HEK293T (cell line): ENCODE results near the gene SPDYE2B.
"Not testable (repeated sequence)": the region's sequence is repeated elsewhere in the genome, so short reads cannot be mapped to it uniquely, and the experiment has no call there.

Source experiments
- ARNT ChIP-seq: fragments of 450-650 bp; IDR thresholded peaks from 2 replicates; pipeline ENCODE4 v1.6.1; 2017; ENCODE audit warnings: mild to moderate bottlenecking
- BHLHE40 ChIP-seq: fragments of 450-650 bp; IDR thresholded peaks from 2 replicates; pipeline ENCODE4 v1.6.1; 2016; ENCODE audit warnings: mild to moderate bottlenecking, moderate library complexity, borderline replicate concordance
- ELF4 ChIP-seq: fragments of 450-650 bp; IDR thresholded peaks from 2 replicates; pipeline ENCODE4 v1.6.1; 2017; ENCODE audit warnings: antibody characterized with exemption
- FOXA1 ChIP-seq: fragments of 450-650 bp; IDR thresholded peaks from 2 replicates; pipeline ENCODE4 v1.6.1; 2016; ENCODE audit warnings: mild to moderate bottlenecking
- FOXK2 ChIP-seq: fragments of 450-650 bp; IDR thresholded peaks from 2 replicates; pipeline ENCODE4 v1.6.1; 2016; ENCODE audit warnings: mild to moderate bottlenecking
- FOXM1 ChIP-seq: fragments of 450-650 bp; IDR thresholded peaks from 2 replicates; pipeline ENCODE4 v1.6.1; 2017; ENCODE audit warnings: mild to moderate bottlenecking, borderline replicate concordance
- HDGF ChIP-seq: fragments of 450-650 bp; IDR thresholded peaks from 2 replicates; pipeline ENCODE4 v1.6.1; 2017; ENCODE audit warnings: antibody characterized with exemption, borderline replicate concordance
- L3MBTL2 ChIP-seq: fragments of 450-650 bp; conservative IDR thresholded peaks from 2 replicates; pipeline ENCODE4 v1.6.1; 2016; ENCODE audit warnings: mild to moderate bottlenecking
- NFRKB ChIP-seq: fragments of 450-650 bp; IDR thresholded peaks from 2 replicates; pipeline ENCODE4 v1.6.1; 2016; ENCODE audit warnings: mild to moderate bottlenecking, moderate library complexity
- SP1 ChIP-seq: fragments of 450-650 bp; IDR thresholded peaks from 2 replicates; pipeline ENCODE4 v1.6.1; 2017
- SUZ12 ChIP-seq: fragments of 450-650 bp; IDR thresholded peaks from 2 replicates; pipeline ENCODE4 v1.6.1; 2016; ENCODE audit warnings: mild to moderate bottlenecking
- TARDBP ChIP-seq: fragments of 450-650 bp; IDR thresholded peaks from 2 replicates; pipeline ENCODE4 v1.6.1; 2016
- ZNF384 ChIP-seq: fragments of 450-650 bp; IDR thresholded peaks from 2 replicates; pipeline ENCODE4 v1.6.1; 2016
- TF ChIP-seq, protein P1 (sequence below): fragments of 450-650 bp; IDR thresholded peaks from 2 replicates; pipeline ENCODE4 v1.6.1; 2016

DNA sequence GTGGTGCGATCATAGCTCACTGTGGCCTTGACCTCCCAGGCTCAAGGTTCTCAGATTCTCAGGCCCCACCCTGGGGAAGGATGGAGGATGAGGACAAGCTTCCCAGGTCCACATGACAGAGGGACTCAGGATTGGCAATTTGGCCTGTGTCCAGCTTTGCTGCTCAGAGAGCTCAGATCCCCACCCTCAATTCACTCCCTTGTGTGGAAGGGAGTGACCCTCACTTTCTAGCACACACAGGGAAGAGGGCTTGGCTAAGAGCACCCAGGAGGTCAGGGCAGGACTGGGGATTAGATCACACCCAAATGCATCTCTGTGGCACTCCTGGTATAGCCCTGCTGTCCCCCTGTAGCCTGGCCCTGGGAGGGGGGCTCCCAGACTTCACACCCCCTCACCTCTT is 6.7 kb upstream of the SPDYE2B start:
- not testable (repeated sequence) for TF ChIP-seq HDGF, ZNF384, BHLHE40, NFRKB, ELF4, FOXK2, ARNT, SP1, TARDBP, SUZ12, FOXM1, FOXA1, L3MBTL2
- TF ChIP-seq, protein P1, sequence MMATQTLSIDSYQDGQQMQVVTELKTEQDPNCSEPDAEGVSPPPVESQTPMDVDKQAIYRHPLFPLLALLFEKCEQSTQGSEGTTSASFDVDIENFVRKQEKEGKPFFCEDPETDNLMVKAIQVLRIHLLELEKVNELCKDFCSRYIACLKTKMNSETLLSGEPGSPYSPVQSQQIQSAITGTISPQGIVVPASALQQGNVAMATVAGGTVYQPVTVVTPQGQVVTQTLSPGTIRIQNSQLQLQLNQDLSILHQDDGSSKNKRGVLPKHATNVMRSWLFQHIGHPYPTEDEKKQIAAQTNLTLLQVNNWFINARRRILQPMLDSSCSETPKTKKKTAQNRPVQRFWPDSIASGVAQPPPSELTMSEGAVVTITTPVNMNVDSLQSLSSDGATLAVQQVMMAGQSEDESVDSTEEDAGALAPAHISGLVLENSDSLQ = not testable (repeated sequence)
